DND-41 (cell line): ENCODE results near the gene ZNF609.
"Not testable (repeated sequence)": the region's sequence is repeated elsewhere in the genome, so short reads cannot be mapped to it uniquely, and the experiment has no call there.

Experiments used
- ATAC-seq: fragments of 200-7000 bp; cut with Tn5 transposase; 3 replicates; pipeline ENCODE4 v1.9.1; 2021; ENCODE audit warnings: low read depth; ENCODE audit not compliant: insufficient read depth
- DNase-seq: peaks from one replicate; pipeline ENCODE4 v3.0.0-alpha.2; 2020
- H2AFZ ChIP-seq: 2 replicates; pipeline ENCODE4 v1.6.0; 2012; ENCODE audit warnings: low read depth, low read length
- H3K27ac ChIP-seq: 2 replicates; pipeline ENCODE4 v1.5.1; 2012; ENCODE audit warnings: low read length, inconsistent platforms
- H3K27me3 ChIP-seq: fragments of 200-600 bp; sonication (generic); 2 replicates; pipeline ENCODE4 v1.6.0; 2012; ENCODE audit warnings: low read length, mild to moderate bottlenecking, inconsistent platforms; ENCODE audit not compliant: insufficient read depth, poor library complexity
- H3K36me3 ChIP-seq: 2 replicates; pipeline ENCODE4 v1.5.1; 2012; ENCODE audit warnings: low read length, inconsistent platforms; ENCODE audit not compliant: insufficient read depth
- H3K4me1 ChIP-seq: 2 replicates; pipeline ENCODE4 v1.5.1; 2012; ENCODE audit warnings: mild to moderate bottlenecking, low read length; ENCODE audit not compliant: insufficient read depth
- H3K4me2 ChIP-seq: 2 replicates; pipeline ENCODE4 v1.6.0; 2012; ENCODE audit warnings: mild to moderate bottlenecking, moderate library complexity, low read length, inconsistent platforms; ENCODE audit not compliant: insufficient read depth
- H3K4me3 ChIP-seq, 2 experiments: fragments of 200-600 bp in 1 of 2; shearing (Covaris generic) in 1 of 2; 2 replicates each; pipeline ENCODE4 v1.5.1; 2012 to 2016; ENCODE audit warnings: inconsistent platforms in 2 of 2, low read length in 2 of 2, mild to moderate bottlenecking in 2 of 2, low read depth in 1 of 2, moderate library complexity in 1 of 2
- H3K79me2 ChIP-seq: 2 replicates; pipeline ENCODE4 v1.6.0; 2012; ENCODE audit warnings: low read length, inconsistent platforms; ENCODE audit not compliant: insufficient read depth
- H3K9ac ChIP-seq: 2 replicates; pipeline ENCODE4 v1.6.0; 2012; ENCODE audit warnings: low read depth, mild to moderate bottlenecking, inconsistent platforms, low read length, moderate library complexity
- H3K9me3 ChIP-seq: 2 replicates; pipeline ENCODE4 v1.5.1; 2012; ENCODE audit warnings: low read length, moderate library complexity, mild to moderate bottlenecking, inconsistent platforms; ENCODE audit not compliant: insufficient read depth, severe bottlenecking
- H4K20me1 ChIP-seq: 2 replicates; pipeline ENCODE4 v1.6.0; 2012; ENCODE audit warnings: low read length; ENCODE audit not compliant: insufficient read depth
- CTCF ChIP-seq: IDR thresholded peaks from 2 replicates; pipeline ENCODE4 v1.5.1; 2012; ENCODE audit warnings: borderline replicate concordance, low read length, moderate library complexity, mild to moderate bottlenecking; ENCODE audit not compliant: poor library complexity, severe bottlenecking; ENCODE audit errors: extremely low read depth
- EZH2 ChIP-seq: IDR thresholded peaks from 3 replicates; pipeline ENCODE4 v1.6.1; 2012; ENCODE audit warnings: borderline replicate concordance, low read depth, mild to moderate bottlenecking, moderate library complexity, low read length, inconsistent platforms; ENCODE audit not compliant: severe bottlenecking

ZNF609 gene

GRCh38 chr15:64599226-64599625, 138.8 kb downstream of the ZNF609 start:
- DNase-seq (no peak), ATAC-seq (no peak)
- Histone ChIP-seq H3K27ac (no peak overlapping the region), H3K9ac (no peak overlapping the region), H3K4me3 (no peak overlapping the region), H3K4me2 (no peak overlapping the region), H3K27me3 (no peaks in the 10 kb centered on the region), H3K79me2 (peaks cover 77% of the 10 kb centered on the region), H3K9me3 (no peaks in the 10 kb centered on the region), H3K36me3 (no peaks in the 10 kb centered on the region), H3K4me1 (peaks cover 16% of the 10 kb centered on the region), H2AFZ (no peak overlapping the region), H4K20me1 (peaks cover 10% of the 10 kb centered on the region)
- TF ChIP-seq EZH2 (no peak), CTCF (no peak)

GRCh38 chr15:64599716-64600115, 139.3 kb downstream of the ZNF609 start:
- Histone ChIP-seq H3K4me1 (peaks cover 16% of the 10 kb centered on the region), H2AFZ (no peak overlapping the region), H3K79me2 (peaks cover 80% of the 10 kb centered on the region), H3K4me2 (no peak overlapping the region), H3K27me3 (no peaks in the 10 kb centered on the region), H3K27ac (no peak overlapping the region), H3K9ac (no peak overlapping the region), H3K4me3 (no peak overlapping the region), H3K36me3 (no peaks in the 10 kb centered on the region), H3K9me3 (no peaks in the 10 kb centered on the region), H4K20me1 (peaks cover 10% of the 10 kb centered on the region)
- TF ChIP-seq EZH2: no peak
- TF ChIP-seq CTCF: no peak
- DNase-seq: no peak
- ATAC-seq: no peak

GRCh38 chr15:64600794-64601193, 140.4 kb downstream of the ZNF609 start:
- no peaks in the 10 kb centered on the region for H3K36me3 ChIP-seq
- no peak for DNase-seq
- peaks cover 16% of the 10 kb centered on the region for H3K4me1 ChIP-seq
- H3K79me2 ChIP-seq: peaks cover 80% of the 10 kb centered on the region
- H3K9me3 ChIP-seq: no peaks in the 10 kb centered on the region
- no peak overlapping the region for H3K27ac ChIP-seq
- no peak overlapping the region for H2AFZ ChIP-seq
- H3K27me3 ChIP-seq: no peaks in the 10 kb centered on the region
- ATAC-seq: no peak
- H3K9ac ChIP-seq: no peak overlapping the region
- no peak overlapping the region for H3K4me3 ChIP-seq
- TF ChIP-seq CTCF (no peak), EZH2 (no peak)
- no peak overlapping the region for H3K4me2 ChIP-seq
- H4K20me1 ChIP-seq: peaks cover 10% of the 10 kb centered on the region

GRCh38 chr15:64604319-64604718, 143.9 kb downstream of the ZNF609 start:
- no peak overlapping the region for H3K4me3 ChIP-seq
- no peak overlapping the region for H3K27ac ChIP-seq
- H3K4me1 ChIP-seq: no peaks in the 10 kb centered on the region
- peaks cover 69% of the 10 kb centered on the region for H3K79me2 ChIP-seq
- H3K9me3 ChIP-seq: no peaks in the 10 kb centered on the region
- no peak overlapping the region for H2AFZ ChIP-seq
- H3K9ac ChIP-seq: no peak overlapping the region
- TF ChIP-seq CTCF: no peak
- TF ChIP-seq EZH2: no peak
- H4K20me1 ChIP-seq: no peaks in the 10 kb centered on the region; the same call in 1 of the 2 replicates
- H3K4me2 ChIP-seq: no peak overlapping the region
- no peaks in the 10 kb centered on the region for H3K36me3 ChIP-seq
- H3K27me3 ChIP-seq: no peaks in the 10 kb centered on the region
- ATAC-seq (no peak), DNase-seq (no peak)

GRCh38 chr15:64607416-64607815, 147.0 kb downstream of the ZNF609 start:
- H4K20me1 ChIP-seq, ATAC-seq, H3K27ac ChIP-seq, H3K36me3 ChIP-seq, H3K4me2 ChIP-seq, DNase-seq, H3K27me3 ChIP-seq, H3K9me3 ChIP-seq, H3K4me3 ChIP-seq, H3K9ac ChIP-seq, H2AFZ ChIP-seq, H3K4me1 ChIP-seq: not testable (repeated sequence)
- H3K79me2 ChIP-seq: peaks cover 62% of the 10 kb centered on the region
